Measurements from ENCODE around the gene SERPINH1. TPM values are rescaled to one million over a fixed set of nuclear protein-coding genes. Genes with fewer than 3 reads are reported as not detected.

SERPINH1 gene
- total RNA-seq, 1 donor from 2014 or later = 152 TPM

DNA sequence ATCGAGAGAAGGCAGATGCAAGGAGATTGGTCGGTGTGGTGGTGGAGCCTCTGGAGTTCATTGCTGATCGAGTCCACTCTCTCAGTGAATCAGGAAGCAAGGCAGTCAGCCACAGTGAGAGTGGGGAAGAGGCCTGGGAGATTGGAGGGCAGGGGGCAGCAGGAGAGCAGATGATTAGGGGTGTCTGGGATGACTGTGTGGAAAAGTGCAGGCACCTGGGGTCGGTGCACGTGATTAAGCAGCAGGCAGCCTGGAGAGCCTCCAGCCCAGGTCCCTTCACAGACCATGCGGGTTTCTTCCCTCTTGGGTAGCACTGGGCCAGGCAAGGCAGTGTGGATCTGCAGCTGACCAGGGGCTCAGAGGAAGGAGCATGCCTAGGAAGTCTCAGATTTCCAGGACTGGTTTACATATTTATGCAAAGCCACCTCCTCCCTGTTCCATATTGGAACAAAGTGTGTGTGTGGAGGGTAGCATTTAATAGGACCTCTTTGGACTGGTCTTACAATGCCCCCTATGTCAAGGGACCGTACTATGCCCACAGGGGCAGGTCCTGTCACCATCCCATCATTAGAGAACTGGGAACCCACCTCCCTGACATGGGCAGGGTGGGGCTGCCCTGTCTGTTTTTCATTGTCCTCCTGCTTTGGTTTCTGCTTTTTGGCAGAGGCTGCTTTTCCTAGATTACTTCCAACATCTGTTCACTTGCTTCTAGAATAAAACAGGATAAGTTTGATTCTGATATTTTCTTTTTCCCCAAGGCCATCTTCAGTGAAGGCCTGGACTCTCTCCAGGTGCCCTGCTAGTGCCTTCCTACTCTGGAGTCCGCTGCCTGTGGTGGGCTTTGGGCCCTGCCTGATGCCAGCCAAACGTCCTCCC is 22.4 kb upstream of the SERPINH1 start:
- no peak for ATAC-seq
- no peak for DNase-seq
- Histone ChIP-seq H3K9me3 (no peaks in the 10 kb centered on the region), H3K4me3 (no peak overlapping the region), H3K36me3 (no peaks in the 10 kb centered on the region), H3K27me3 (no peaks in the 10 kb centered on the region), H3K4me1 (no peaks in the 10 kb centered on the region), H3K27ac (no peak overlapping the region)
- intact Hi-C loops (cut with DNase I) = no loop called here
- TF ChIP-seq, protein P1, sequence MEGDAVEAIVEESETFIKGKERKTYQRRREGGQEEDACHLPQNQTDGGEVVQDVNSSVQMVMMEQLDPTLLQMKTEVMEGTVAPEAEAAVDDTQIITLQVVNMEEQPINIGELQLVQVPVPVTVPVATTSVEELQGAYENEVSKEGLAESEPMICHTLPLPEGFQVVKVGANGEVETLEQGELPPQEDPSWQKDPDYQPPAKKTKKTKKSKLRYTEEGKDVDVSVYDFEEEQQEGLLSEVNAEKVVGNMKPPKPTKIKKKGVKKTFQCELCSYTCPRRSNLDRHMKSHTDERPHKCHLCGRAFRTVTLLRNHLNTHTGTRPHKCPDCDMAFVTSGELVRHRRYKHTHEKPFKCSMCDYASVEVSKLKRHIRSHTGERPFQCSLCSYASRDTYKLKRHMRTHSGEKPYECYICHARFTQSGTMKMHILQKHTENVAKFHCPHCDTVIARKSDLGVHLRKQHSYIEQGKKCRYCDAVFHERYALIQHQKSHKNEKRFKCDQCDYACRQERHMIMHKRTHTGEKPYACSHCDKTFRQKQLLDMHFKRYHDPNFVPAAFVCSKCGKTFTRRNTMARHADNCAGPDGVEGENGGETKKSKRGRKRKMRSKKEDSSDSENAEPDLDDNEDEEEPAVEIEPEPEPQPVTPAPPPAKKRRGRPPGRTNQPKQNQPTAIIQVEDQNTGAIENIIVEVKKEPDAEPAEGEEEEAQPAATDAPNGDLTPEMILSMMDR (IDR thresholded peaks at IDR 0.05) = no peak

DNA sequence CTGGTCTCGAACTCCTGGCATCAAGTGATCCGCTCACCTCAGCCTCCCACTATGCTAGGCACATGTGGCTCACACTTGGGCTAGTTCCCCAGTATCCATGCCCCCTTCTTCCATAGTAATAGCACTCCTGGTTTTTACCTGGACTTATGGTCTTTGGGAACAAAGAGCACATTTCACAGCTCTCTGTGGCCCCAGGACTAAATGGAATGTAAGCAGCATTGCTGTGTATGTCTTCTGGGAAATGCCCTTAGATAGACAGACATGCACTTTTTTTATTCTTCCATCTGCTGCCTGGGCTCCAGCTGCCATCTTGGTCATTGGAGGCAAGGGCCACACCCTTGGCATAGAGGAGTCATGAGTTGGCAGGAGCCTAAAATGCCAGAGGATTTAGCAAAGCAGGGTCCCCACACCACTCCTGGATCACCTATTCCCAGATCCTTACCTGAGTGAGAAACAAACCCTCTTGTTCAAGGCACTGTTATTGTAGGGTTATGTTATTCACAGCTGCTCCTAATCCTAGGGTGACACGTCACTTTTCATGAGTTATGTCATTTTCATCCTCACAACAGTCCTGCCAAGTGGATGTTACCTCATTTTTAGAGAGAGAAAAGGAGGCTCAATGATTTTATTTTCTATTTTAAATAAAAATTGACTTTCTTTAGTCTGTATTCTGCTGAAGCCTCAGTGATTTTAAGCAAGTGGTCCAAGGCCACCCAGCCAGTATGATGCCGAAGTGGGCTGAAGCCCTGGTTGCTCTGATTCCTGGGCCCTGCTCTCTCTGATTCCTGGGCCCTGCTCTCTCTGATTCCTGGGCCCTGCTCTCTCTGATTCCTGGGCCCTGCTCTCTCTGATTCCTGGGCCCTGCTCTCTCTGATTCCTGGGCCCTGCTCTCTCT is 20.6 kb upstream of the SERPINH1 start:
- H3K9me3 ChIP-seq = no peaks in the 10 kb centered on the region
- H3K27ac ChIP-seq = no peak overlapping the region
- DNase-seq = no peak
- H3K36me3 ChIP-seq = no peaks in the 10 kb centered on the region
- H3K4me3 ChIP-seq = no peak overlapping the region
- no peaks in the 10 kb centered on the region for H3K27me3 ChIP-seq
- no peaks in the 10 kb centered on the region for H3K4me1 ChIP-seq
- no peak for ATAC-seq
- TF ChIP-seq, protein P1 (IDR thresholded peaks at IDR 0.05) = no peak
- intact Hi-C loops (cut with DNase I) = no loop called here

DNA sequence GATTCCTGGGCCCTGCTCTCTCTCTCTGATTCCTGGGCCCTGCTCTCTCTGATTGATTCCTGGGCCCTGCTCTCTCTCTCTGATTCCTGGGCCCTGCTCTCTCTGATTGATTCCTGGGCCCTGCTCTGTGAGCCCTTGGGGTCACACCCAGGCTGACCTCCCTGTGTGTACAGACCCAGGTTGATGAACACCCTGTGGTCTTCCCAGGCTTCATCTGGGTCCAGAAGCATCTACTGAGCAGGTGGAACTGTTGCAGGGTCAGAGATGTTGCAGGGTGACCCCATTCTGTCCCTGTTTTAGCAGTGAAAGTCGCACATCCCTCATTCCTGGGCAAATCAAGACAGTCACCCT is 20.0 kb upstream of the SERPINH1 start:
- TF ChIP-seq, protein P1 (IDR thresholded peaks at IDR 0.05) = no peak
- H3K36me3 ChIP-seq = no peaks in the 10 kb centered on the region
- no peak overlapping the region for H3K4me3 ChIP-seq
- intact Hi-C loops (cut with DNase I) = no loop called here
- H3K27me3 ChIP-seq = no peaks in the 10 kb centered on the region
- no peak overlapping the region for H3K27ac ChIP-seq
- ATAC-seq (no peak), DNase-seq (no peak)
- no peaks in the 10 kb centered on the region for H3K4me1 ChIP-seq
- no peaks in the 10 kb centered on the region for H3K9me3 ChIP-seq

DNA sequence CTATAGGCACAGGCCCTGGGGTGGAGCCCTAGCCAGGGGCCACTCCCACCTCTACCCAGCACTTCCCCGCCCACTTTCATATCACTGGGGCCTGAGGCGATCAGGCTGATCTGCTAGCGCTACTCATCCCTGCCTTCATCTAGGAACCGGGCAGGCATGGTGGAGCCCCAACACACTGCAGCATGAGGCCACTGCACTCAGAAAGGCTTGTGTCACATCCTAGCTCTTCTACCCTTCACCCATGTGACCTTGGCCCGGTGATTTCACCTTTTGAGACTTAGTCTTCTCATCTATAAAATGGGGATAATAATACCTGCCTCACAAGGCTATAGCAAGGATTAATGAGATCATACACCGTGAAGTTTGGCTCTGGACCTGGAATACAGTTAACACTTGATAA is 18.2 kb upstream of the SERPINH1 start:
- Histone ChIP-seq H3K27me3 (no peaks in the 10 kb centered on the region), H3K4me3 (no peak overlapping the region), H3K27ac (no peak overlapping the region), H3K4me1 (peaks cover 6% of the 10 kb centered on the region), H3K36me3 (no peaks in the 10 kb centered on the region), H3K9me3 (no peaks in the 10 kb centered on the region)
- TF ChIP-seq, protein P1 (IDR thresholded peaks at IDR 0.05) = no peak
- ATAC-seq (no peak), DNase-seq (no peak)
- intact Hi-C loops (cut with DNase I) = no loop called here

DNA sequence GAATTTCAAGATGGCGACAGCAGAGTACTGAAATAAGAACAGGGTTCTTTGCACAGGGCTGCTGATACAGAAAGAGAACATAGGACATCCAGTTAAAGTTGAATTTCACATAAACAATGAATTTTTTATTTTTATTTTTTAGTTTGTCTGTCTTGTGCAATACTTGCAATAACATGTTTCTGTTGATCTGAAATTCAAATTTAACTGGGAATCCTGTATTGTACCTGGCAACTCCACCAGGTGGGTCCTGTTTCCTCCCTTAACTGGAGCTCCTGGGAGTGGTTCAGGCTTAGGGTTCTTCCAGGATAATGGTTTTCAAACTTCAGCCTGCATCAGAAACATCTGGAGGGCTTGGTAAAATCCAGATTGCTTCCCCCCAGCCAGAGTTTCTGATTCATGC is 14.9 kb upstream of the SERPINH1 start:
- TF ChIP-seq, protein P1 (IDR thresholded peaks at IDR 0.05) = no peak
- Histone ChIP-seq H3K4me3 (no peak overlapping the region), H3K9me3 (no peaks in the 10 kb centered on the region), H3K27ac (no peak overlapping the region), H3K4me1 (peaks cover 6% of the 10 kb centered on the region), H3K36me3 (no peaks in the 10 kb centered on the region), H3K27me3 (no peaks in the 10 kb centered on the region)
- DNase-seq (no peak), ATAC-seq (no peak)
- intact Hi-C loops (cut with DNase I) = no loop called here

All from upper lobe of right lung (tissue), 1 donor.